Measurements from ENCODE around the gene PLEKHA6.
A peak's percentile ranks its signal among the peaks of the same experiment; 100 is the strongest.

PLEKHA6 gene

GRCh38 chr1:204217648-204218000 is 142.1 kb downstream of the PLEKHA6 start:
- intact Hi-C loops (cut with DNase I; ENCODE audit: low total_unique reads): loop anchor here (5.0 kb wide), 1 partner anchor 145 kb away; no protein-coding TSS in a partner anchor
- no peak for DNase-seq
- peaks cover 0 to 20% of the 10 kb centered on the region in 2 donors for H3K27me3 ChIP-seq
- TF ChIP-seq, protein P1, sequence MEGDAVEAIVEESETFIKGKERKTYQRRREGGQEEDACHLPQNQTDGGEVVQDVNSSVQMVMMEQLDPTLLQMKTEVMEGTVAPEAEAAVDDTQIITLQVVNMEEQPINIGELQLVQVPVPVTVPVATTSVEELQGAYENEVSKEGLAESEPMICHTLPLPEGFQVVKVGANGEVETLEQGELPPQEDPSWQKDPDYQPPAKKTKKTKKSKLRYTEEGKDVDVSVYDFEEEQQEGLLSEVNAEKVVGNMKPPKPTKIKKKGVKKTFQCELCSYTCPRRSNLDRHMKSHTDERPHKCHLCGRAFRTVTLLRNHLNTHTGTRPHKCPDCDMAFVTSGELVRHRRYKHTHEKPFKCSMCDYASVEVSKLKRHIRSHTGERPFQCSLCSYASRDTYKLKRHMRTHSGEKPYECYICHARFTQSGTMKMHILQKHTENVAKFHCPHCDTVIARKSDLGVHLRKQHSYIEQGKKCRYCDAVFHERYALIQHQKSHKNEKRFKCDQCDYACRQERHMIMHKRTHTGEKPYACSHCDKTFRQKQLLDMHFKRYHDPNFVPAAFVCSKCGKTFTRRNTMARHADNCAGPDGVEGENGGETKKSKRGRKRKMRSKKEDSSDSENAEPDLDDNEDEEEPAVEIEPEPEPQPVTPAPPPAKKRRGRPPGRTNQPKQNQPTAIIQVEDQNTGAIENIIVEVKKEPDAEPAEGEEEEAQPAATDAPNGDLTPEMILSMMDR (IDR thresholded peaks at IDR 0.05): no peak
- H3K36me3 ChIP-seq: peaks cover 0 to 23% (median 0%) of the 10 kb centered on the region in 3 donors
- H3K27ac ChIP-seq: no peak overlapping the region
- peaks cover 0 to 11% (median 9%) of the 10 kb centered on the region in 4 donors for H3K4me1 ChIP-seq
- no peaks in the 10 kb centered on the region for H3K9me3 ChIP-seq
- H3K4me3 ChIP-seq: no peak overlapping the region

- Histone ChIP-seq H3K4me1 (peaks cover 0 to 11% (median 9%) of the 10 kb centered on the region in 4 donors), H3K36me3 (peaks cover 0 to 18% (median 0%) of the 10 kb centered on the region in 3 donors), H3K27ac (no peak overlapping the region), H3K9me3 (no peaks in the 10 kb centered on the region), H3K27me3 (peaks cover 0 to 22% of the 10 kb centered on the region in 2 donors), H3K4me3 (no peak overlapping the region)
- TF ChIP-seq, protein P1 (IDR thresholded peaks at IDR 0.05): no peak
- intact Hi-C loops (cut with DNase I; ENCODE audit: low total_unique reads): loop anchor here (5.0 kb wide), 1 partner anchor 145 kb away; no protein-coding TSS in a partner anchor
- no peak for DNase-seq
These were observed 142.7 kb downstream of the PLEKHA6 start for GRCh38 chr1:204216880-204217647.

DNA sequence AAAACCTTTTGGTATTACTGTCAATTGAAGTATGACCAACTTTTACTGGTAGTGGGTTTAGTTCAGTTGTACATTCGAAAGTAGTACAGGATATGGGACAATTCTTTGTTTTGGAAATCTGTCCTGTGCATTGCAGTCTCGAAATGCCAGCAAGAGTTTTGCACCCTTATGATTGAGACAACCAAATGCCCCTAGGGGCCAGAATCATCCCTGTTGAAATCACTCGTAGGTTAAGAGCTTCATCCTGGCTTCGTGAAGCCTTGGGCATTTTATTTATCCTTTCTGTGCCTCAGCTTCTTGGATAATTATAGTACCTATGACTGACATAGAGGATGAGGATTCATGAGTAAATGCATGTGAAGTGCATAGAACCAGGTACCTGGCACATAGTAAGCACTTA is 143.5 kb downstream of the PLEKHA6 start:
- Histone ChIP-seq H3K4me1 (peaks cover 0 to 11% (median 9%) of the 10 kb centered on the region in 4 donors), H3K27ac (no peak overlapping the region), H3K4me3 (no peak overlapping the region), H3K9me3 (no peaks in the 10 kb centered on the region), H3K27me3 (peaks cover 0 to 27% of the 10 kb centered on the region in 2 donors), H3K36me3 (peaks cover 0 to 9% (median 0%) of the 10 kb centered on the region in 3 donors)
- no peak for DNase-seq
- TF ChIP-seq, protein P1 (IDR thresholded peaks at IDR 0.05): no peak
- intact Hi-C loops (cut with DNase I; ENCODE audit: low total_unique reads): loop anchor here (5.0 kb wide), 1 partner anchor 146 kb away; no protein-coding TSS in a partner anchor

DNA sequence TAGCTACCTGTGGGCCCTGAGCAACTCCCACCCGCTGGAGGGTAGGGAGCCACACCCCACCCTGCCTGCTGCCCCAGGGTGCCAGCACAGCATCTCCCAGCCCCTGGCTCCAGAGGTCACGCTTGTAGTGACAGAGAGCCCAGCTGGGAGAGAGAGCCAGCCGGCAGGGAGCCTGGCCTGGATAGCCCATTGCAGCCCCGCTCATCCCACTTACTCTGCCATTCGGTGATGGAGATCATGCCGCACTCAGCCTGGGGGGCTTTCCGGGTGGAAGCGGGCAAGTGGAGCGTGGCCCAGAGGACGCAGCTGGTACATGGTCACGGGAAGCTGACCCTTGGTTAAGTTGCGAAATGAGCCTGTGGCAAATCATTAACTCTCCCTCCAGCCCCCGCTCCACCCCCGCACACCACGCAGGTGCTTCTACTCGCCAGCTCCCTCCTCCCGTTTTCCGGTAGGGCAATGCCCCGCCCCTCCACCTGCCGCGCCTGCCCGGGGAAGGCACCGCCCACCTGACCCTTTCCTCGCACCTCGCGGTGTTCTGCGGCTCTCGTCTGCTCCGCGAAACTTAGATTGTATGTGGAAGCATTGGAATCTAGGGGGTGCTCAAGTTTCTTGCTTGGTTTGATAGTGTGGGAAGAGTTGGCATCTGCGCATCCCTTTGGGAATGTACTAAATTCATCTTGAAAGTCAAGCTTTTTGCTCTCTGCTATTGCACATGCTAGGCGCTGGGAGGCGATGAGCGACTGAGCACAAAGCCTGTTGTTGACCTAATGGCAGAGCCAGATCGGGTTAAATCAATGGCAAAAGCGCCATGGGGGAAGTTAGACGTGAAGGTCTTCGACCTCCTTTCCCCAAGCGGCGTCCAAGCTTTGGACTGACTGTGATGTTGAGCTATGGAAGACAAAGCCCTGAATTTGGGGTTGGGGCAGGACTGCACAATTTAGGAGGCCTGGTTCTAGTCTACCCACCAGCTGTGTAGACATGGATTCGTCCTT is 145.8 kb downstream of the PLEKHA6 start, which contains the start of gene GOLT1A:
Gene GOLT1A (minus strand): TSS at position 321 of the 995 bp plus-strand sequence. CDS start 82 bp downstream, at position 239.
- intact Hi-C loops (cut with DNase I; ENCODE audit: low total_unique reads): no loop called here
- Histone ChIP-seq H3K36me3 (no peaks in the 10 kb centered on the region), H3K27me3 (peaks cover 0 to 27% of the 10 kb centered on the region in 2 donors), H3K4me3 (peak within 1 kb of the TSS in 1 of 2 donors; percentile 17), H3K4me1 (peaks cover 0 to 11% (median 9%) of the 10 kb centered on the region in 4 donors), H3K9me3 (no peaks in the 10 kb centered on the region), H3K27ac (no peak within 1 kb of the TSS)
- peak; percentile 67 to 78 for DNase-seq
- TF ChIP-seq, protein P1 (IDR thresholded peaks at IDR 0.05): peak; percentile 67 to 80

GRCh38 chr1:204212715-204213114 is 147.0 kb downstream of the PLEKHA6 start:
- Histone ChIP-seq H3K36me3 (no peaks in the 10 kb centered on the region), H3K4me1 (peaks cover 0 to 11% (median 9%) of the 10 kb centered on the region in 4 donors), H3K9me3 (no peaks in the 10 kb centered on the region), H3K4me3 (no peak overlapping the region), H3K27me3 (peaks cover 0 to 27% of the 10 kb centered on the region in 2 donors), H3K27ac (no peak overlapping the region)
- no peak for DNase-seq
- intact Hi-C loops (cut with DNase I; ENCODE audit: low total_unique reads): no loop called here
- TF ChIP-seq, protein P1 (IDR thresholded peaks at IDR 0.05): no peak
